ENCODE results near the gene SNAP25. TPM values are rescaled to one million over a fixed set of nuclear protein-coding genes. Genes with fewer than 3 reads are reported as not detected.

SNAP25 gene
- polyA plus RNA-seq, 3 donors from 2014 or later: not detected

DNA sequence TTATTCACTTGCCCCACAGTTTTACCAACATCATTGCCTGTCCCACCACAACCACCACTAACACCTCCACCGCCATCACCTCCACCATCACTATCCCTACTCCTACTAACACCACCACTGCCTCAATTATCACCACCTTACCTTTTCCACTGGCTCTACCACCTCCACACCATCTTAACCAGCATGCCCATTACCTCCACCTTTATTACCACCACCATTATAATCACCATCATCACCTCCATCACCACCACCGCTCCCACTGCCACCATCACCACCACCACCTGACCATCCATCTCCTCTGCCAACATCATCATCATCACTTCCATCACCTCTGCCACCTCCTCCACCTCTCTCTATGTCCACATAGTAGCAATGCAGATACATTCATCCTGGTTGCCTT is 90.0 kb downstream of the SNAP25 start:
- Mint-ChIP-seq H3K36me3 (peaks cover 0 to 4% (median 0%) of the 10 kb centered on the region in 3 donors), H3K4me1 (peaks cover 46 to 53% of the 10 kb centered on the region in 2 donors), H3K27me3 (ENCODE audit: low read depth in 3 of 3) (peaks cover 2 to 5% (median 3%) of the 10 kb centered on the region in 3 donors), H3K9me3 (no peaks in the 10 kb centered on the region), H3K27ac (peak overlapping the region in 2 of 6 donors; percentile 48 to 60), H3K4me3 (peak overlapping the region in 4 of 5 donors; percentile 25 to 44 (median 42))
- DNase-seq: peak in 2 of 3 donors; percentile 6 to 16

DNA sequence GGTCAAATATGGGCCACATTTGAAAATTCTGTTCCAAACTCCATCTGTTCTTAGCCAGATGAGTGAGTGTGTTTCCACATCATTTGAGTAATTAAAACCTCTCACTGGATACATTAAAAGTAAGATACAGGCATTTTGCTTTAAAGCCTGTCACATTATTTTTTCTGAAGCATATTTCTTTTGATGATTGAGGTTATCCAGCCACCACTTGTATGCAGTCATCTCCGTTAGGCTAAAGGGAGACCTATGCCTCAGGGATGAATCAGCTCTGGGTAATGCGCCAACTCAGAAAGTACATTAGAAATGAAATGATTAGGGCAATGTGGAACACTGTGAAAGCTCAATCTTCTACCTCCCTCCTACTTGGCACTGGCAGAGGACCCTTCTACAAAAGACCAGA is 90.7 kb downstream of the SNAP25 start:
- Mint-ChIP-seq H3K4me3 (no peak overlapping the region), H3K27ac (no peak overlapping the region), H3K27me3 (ENCODE audit: low read depth in 3 of 3) (peaks cover 3 to 5% (median 3%) of the 10 kb centered on the region in 3 donors), H3K9me3 (no peaks in the 10 kb centered on the region), H3K36me3 (peaks cover 0 to 4% (median 0%) of the 10 kb centered on the region in 3 donors), H3K4me1 (peaks cover 39 to 47% of the 10 kb centered on the region in 2 donors)
- DNase-seq: no peak

DNA sequence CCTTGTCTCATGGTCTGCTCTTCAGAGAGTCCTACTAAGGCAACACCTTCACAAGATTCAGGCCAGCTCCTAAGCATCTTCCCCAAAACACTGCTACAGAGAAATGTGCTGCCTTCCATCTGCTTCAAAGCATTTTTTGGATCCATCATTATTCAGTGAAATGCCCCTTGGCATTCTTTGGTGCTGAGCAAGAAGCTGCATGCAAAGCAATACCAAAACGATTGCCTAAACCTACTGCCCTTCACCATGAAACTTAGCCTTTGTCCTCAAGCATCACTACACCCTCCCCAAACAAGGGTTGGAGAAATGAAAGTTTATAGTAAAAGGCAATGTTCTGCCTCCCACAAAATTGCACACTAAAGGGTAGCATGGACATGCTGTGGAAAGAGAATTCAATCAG is 93.5 kb downstream of the SNAP25 start:
- H3K9me3 Mint-ChIP-seq: peaks cover 0 to 6% (median 0%) of the 10 kb centered on the region in 6 donors
- peaks cover 16 to 20% of the 10 kb centered on the region in 2 donors for H3K4me1 Mint-ChIP-seq
- peaks cover 0 to 4% (median 4%) of the 10 kb centered on the region in 3 donors for H3K36me3 Mint-ChIP-seq
- H3K4me3 Mint-ChIP-seq: no peak overlapping the region
- no peak overlapping the region for H3K27ac Mint-ChIP-seq
- DNase-seq: no peak
- H3K27me3 Mint-ChIP-seq (ENCODE audit: low read depth in 3 of 3): peaks cover 5 to 11% (median 7%) of the 10 kb centered on the region in 3 donors

DNA sequence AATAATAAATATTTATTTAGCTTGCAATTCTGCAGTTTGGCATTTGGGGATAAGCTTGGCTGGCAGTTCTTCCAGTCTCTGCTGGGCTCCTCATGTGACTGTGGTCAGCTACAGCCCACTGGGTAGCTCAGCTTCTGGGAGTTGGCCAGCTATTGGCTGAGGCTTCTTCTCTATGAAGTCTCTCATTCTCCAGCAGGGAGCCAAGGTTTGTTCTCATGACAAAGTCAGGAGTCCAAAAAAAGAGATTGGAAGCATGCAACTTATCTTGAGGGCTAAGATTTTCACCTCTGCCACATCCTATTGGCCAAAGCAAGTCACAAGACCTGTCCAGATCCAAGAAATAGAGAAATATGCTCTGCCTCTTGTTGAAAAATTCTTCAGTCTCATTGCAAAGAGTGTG is 94.6 kb downstream of the SNAP25 start:
- H3K36me3 Mint-ChIP-seq: peaks cover 0 to 4% (median 4%) of the 10 kb centered on the region in 3 donors
- no peak for DNase-seq
- H3K9me3 Mint-ChIP-seq: peaks cover 0 to 6% (median 0%) of the 10 kb centered on the region in 6 donors
- peaks cover 5 to 12% (median 7%) of the 10 kb centered on the region in 3 donors for H3K27me3 Mint-ChIP-seq (ENCODE audit: low read depth in 3 of 3)
- H3K4me3 Mint-ChIP-seq: no peak overlapping the region
- H3K4me1 Mint-ChIP-seq: peaks cover 15 to 16% of the 10 kb centered on the region in 2 donors
- no peak overlapping the region for H3K27ac Mint-ChIP-seq

DNA sequence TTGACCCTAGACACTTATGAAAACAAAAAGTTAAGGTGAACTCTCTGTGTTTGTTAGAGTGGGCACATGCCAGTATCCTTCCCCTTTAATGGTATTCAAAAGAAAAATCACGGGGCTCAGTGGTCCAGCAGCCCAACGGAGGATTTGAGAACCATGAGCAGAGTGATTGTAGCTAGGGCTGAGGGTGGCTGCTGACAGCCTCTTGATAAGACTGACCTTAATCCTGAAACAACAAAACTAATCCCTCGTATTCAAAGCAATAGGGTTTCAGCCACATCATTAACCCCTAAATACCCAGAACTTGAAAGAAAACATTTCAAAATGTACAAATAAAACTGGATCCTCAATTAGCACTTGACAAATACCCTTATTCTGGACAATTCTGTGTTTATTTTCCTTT is 95.1 kb downstream of the SNAP25 start:
- H3K27ac Mint-ChIP-seq: no peak overlapping the region
- peaks cover 12 to 16% of the 10 kb centered on the region in 2 donors for H3K4me1 Mint-ChIP-seq
- H3K4me3 Mint-ChIP-seq: no peak overlapping the region
- H3K27me3 Mint-ChIP-seq (ENCODE audit: low read depth in 3 of 3): peaks cover 5 to 12% (median 7%) of the 10 kb centered on the region in 3 donors
- DNase-seq: no peak
- H3K36me3 Mint-ChIP-seq: peaks cover 0 to 4% (median 4%) of the 10 kb centered on the region in 3 donors
- peaks cover 0 to 6% (median 0%) of the 10 kb centered on the region in 6 donors for H3K9me3 Mint-ChIP-seq

DNA sequence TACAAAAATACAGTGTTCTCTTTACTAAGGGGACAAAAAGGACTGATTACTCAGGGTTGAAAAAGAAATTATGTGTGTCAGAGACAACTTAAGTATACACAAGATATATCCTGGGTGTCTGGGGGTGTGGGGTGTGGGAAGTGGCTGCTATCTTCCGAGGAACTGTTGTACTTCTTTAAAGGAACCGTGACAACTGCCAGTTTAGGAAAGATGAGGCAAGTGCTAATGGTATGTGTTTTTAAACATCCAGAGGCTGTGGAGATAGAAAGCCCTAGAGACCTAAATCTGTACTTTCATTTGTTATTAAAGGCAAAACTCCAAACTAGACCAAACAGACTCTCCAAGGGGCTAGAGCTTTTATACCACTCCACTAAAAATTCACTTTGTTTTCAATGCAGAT is 95.6 kb downstream of the SNAP25 start:
- Mint-ChIP-seq H3K27me3 (ENCODE audit: low read depth in 3 of 3) (peaks cover 5 to 12% (median 7%) of the 10 kb centered on the region in 3 donors), H3K27ac (no peak overlapping the region), H3K4me3 (no peak overlapping the region), H3K36me3 (peaks cover 0 to 4% (median 4%) of the 10 kb centered on the region in 3 donors), H3K4me1 (peaks cover 8 to 13% of the 10 kb centered on the region in 2 donors), H3K9me3 (peaks cover 0 to 6% (median 0%) of the 10 kb centered on the region in 6 donors)
- no peak for DNase-seq

DNA sequence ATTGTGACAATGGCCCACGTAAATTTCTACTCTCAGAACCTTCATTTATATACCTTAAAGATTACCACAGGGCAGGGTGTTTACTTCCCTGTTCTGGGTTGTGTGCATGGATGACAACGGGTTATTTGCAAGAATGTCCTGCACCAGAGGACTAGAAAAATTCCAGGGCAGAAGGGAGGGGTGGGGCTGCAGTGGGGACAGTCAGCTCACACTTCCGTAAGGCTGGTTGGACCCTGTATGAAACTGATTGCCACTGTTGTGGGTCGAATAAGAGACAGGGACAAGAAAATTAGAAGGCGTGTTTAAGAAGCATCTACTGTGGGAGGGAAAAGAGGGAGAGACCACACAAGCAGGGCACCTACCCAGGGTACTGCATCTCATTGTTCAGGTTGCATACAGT is 96.5 kb downstream of the SNAP25 start:
- no peak for DNase-seq
- Mint-ChIP-seq H3K36me3 (peaks cover 0 to 4% (median 2%) of the 10 kb centered on the region in 3 donors), H3K27ac (no peak overlapping the region), H3K4me1 (peaks cover 8 to 13% of the 10 kb centered on the region in 2 donors), H3K27me3 (ENCODE audit: low read depth in 3 of 3) (peaks cover 7 to 12% (median 7%) of the 10 kb centered on the region in 3 donors), H3K4me3 (no peak overlapping the region), H3K9me3 (peaks cover 0 to 6% (median 0%) of the 10 kb centered on the region in 6 donors)

DNA sequence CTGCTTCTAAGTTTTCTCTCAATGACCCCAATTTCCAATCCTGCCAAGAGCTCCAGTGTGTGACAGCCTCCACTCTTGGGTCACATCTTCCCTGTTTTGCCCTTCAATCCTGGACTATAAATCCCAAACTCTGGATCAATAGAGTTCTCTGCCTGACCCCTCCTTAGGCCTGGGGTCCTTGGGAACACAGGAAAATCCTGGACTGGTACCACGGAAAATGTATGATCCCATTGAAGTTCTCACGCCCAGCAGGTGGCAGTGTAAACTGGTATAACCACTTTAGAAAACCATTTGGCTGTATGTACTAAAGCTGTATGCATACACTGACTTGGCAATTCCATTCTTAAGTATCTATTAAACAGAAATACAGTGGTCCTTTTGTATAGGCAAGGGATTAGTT is 98.0 kb downstream of the SNAP25 start:
- peak in 1 of 3 donors; percentile 15 for DNase-seq
- Mint-ChIP-seq H3K36me3 (peaks cover 0 to 4% (median 0%) of the 10 kb centered on the region in 3 donors), H3K4me3 (no peak overlapping the region), H3K27ac (no peak overlapping the region), H3K9me3 (peaks cover 0 to 6% (median 0%) of the 10 kb centered on the region in 6 donors), H3K27me3 (ENCODE audit: low read depth in 3 of 3) (peaks cover 5 to 12% (median 7%) of the 10 kb centered on the region in 3 donors), H3K4me1 (peaks cover 8 to 13% of the 10 kb centered on the region in 2 donors)

DNA sequence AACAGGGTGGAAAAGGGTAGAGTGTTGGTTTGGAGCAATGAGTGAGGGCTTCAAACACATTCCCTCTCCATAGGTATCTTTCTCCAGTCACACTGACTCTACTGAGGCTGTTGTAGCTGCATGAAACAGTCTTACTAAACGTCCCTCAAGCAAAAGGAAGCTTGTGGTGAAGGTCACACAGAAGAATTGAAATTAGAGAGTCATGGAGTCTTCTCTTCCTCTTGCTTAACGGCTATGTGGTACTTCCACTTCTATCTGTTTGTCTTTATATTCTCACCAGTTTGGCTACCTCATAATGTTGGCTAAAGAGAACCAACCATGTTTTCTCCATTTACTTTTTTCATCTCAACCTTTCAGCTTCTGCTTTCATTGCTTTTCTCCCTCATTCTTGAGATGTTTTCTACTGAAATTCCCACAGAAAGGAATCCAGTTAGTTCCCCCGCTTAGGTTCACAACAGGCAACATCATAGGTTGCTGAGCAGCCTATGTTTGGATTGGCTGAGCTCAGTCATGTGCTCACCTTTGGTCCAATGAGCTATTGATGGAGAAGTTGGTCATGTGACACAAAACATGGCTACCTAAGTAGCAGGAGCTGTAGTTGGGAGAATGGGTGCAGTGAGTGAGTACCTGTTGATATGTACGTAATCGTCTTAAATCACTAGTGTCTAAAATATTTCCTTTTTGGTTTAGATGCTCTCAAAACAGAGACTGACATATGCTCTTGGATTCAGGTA is 99.8 kb downstream of the SNAP25 start:
- H3K27ac Mint-ChIP-seq: no peak overlapping the region
- peaks cover 0 to 6% (median 0%) of the 10 kb centered on the region in 6 donors for H3K9me3 Mint-ChIP-seq
- H3K27me3 Mint-ChIP-seq (ENCODE audit: low read depth in 3 of 3): peaks cover 5 to 12% (median 6%) of the 10 kb centered on the region in 3 donors
- DNase-seq: no peak
- peaks cover 0 to 5% (median 0%) of the 10 kb centered on the region in 3 donors for H3K36me3 Mint-ChIP-seq
- H3K4me1 Mint-ChIP-seq: peaks cover 8 to 13% of the 10 kb centered on the region in 2 donors
- no peak overlapping the region for H3K4me3 Mint-ChIP-seq

DNA sequence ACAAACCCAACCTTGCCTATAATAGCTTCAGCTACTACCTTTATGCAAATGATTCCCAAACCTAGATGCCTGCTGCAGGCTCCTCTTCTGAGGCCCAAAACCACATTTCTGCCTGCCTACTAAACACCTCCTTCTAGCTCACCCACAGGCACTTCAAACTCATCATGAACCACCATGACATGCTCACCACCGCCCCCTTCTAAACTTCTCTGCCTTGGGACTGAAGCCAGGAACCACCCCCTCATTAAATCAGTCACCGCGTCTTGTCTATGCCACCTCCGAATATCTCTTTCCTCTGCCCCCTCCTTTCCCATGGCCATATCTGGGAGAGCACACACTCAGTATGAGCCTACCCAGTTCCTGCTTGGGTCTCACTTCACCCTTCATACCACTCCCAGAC is 101.2 kb downstream of the SNAP25 start:
- Mint-ChIP-seq H3K4me3 (no peak overlapping the region), H3K4me1 (peaks cover 8 to 13% of the 10 kb centered on the region in 2 donors), H3K27me3 (ENCODE audit: low read depth in 3 of 3) (peaks cover 6 to 7% (median 6%) of the 10 kb centered on the region in 3 donors), H3K36me3 (peaks cover 0 to 7% (median 0%) of the 10 kb centered on the region in 3 donors), H3K27ac (no peak overlapping the region), H3K9me3 (peaks cover 0 to 6% (median 0%) of the 10 kb centered on the region in 6 donors)
- no peak for DNase-seq

DNA sequence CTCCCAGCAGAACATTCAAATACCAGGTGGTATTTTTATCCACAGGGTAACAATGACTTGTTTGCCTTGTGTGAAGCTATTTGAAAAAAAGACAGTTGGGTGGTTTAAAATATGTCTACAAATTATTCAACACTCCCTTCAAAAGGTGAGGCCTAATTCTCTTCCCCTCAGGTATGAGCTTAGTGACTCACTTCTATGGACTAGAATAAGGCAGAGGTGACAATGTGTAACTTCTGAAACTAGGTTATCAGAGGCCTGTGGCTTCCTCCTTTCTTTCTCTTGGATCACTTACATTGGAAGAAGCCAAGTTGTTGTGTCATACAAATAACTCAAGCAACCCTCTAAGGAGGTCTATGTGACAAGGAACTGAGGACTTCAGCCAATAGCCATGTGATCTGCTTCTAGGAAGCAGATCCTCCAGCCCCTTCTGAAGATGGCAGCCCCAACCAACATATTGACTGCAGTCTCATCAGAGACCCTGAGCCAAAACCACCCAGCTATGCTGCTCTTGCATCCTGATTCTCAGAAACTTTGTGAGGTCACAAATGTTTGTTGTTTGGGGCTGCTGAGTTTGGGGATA is 102.6 kb downstream of the SNAP25 start:
- Mint-ChIP-seq H3K36me3 (peaks cover 0 to 6% (median 0%) of the 10 kb centered on the region in 3 donors), H3K9me3 (peaks cover 0 to 6% (median 0%) of the 10 kb centered on the region in 6 donors)

DNA sequence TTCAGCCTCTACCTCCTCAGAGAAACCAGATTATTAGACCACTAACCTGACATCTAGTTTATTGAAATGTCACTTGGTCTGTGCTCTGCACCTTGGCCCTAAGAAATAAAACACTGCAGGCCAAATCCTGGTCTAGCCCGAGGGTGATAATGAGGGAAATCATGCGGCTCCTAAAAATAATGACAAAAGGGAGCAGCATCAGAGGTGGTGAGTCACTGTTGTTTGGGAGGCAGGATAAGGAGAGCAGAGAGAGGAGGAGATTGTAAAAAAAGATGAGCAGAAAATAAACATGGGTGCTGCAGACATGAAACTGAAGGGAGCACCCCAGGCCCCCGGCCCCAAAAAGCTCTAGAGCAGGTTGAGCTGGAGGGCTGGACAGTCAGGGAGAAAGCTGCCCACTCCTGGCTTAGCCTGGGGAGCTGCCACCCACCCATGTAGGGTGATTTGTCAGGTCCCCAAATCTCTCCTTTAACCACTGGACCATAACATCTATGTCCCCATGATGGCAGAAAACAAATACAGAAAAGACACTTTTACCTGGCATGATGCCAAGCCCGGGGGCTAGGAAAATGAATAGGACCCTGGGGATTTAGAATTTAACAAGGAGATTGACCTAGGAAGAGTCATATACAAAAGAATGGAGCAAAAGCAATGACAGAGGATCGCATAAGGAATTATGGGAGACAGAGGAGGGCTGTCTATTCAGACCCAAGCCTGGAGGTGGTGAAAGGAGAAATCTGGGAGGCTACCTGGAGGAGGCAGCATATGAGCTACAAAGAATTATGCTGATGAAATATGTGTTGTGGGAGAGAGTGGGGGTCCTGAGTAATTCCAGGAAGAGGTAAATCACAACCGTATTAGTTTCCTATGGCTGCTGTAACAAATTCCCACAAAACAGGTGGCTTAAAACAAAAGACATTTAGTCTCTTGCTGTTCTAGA is 103.7 kb downstream of the SNAP25 start:
- no peak overlapping the region for H3K4me3 Mint-ChIP-seq
- H3K4me1 Mint-ChIP-seq: peaks cover 4 to 10% of the 10 kb centered on the region in 2 donors
- peaks cover 0 to 2% (median 0%) of the 10 kb centered on the region in 6 donors for H3K9me3 Mint-ChIP-seq
- peaks cover 0 to 3% (median 0%) of the 10 kb centered on the region in 3 donors for H3K36me3 Mint-ChIP-seq
- H3K27me3 Mint-ChIP-seq (ENCODE audit: low read depth in 3 of 3): peaks cover 2 to 6% (median 4%) of the 10 kb centered on the region in 3 donors
- no peak overlapping the region for H3K27ac Mint-ChIP-seq
- no peak for DNase-seq

More for the DNA sequence above, 102.6 kb downstream of the SNAP25 start:
- Mint-ChIP-seq H3K27me3 (ENCODE audit: low read depth in 3 of 3) (peaks cover 3 to 7% (median 6%) of the 10 kb centered on the region in 3 donors), H3K27ac (no peak overlapping the region), H3K4me1 (peaks cover 8 to 13% of the 10 kb centered on the region in 2 donors), H3K4me3 (no peak overlapping the region)
- no peak for DNase-seq

DNA sequence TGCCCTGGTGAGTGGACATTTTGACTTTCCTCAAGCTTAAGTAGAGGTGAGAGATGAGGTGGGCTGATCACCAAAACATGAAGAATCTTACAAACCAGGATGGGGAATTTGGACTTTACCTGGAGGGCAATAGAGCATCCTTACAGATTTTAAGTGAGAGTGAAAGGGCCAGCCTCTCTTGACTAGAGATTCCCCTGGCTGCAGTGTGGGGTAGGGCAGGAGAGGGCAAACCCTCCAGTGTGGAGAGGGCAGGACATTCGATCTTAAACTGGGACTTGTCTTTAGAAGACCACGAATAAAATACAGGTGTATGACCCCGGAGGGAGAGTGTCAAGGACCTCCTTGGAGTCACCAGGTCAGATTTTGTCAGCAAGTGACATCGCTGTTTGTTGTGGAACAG is 105.1 kb downstream of the SNAP25 start:
- no peak for DNase-seq
- H3K4me1 Mint-ChIP-seq: no peaks in the 10 kb centered on the region
- H3K27me3 Mint-ChIP-seq (ENCODE audit: low read depth in 3 of 3): peaks cover 2 to 6% (median 5%) of the 10 kb centered on the region in 3 donors
- no peak overlapping the region for H3K4me3 Mint-ChIP-seq
- peaks cover 0 to 3% (median 0%) of the 10 kb centered on the region in 3 donors for H3K36me3 Mint-ChIP-seq
- H3K27ac Mint-ChIP-seq: peak overlapping the region in 1 of 6 donors; percentile 57
- peaks cover 0 to 2% (median 0%) of the 10 kb centered on the region in 6 donors for H3K9me3 Mint-ChIP-seq

Measured in immature natural killer cell (primary cell).